H1 (cell line): ENCODE data around the gene CPA4. TPM values are rescaled to one million over a fixed set of nuclear protein-coding genes. Genes with fewer than 3 reads are reported as not detected.

ENCODE experiments used
- ATF3 ChIP-seq: IDR thresholded peaks from 2 replicates; pipeline ENCODE4 v1.6.1; 2011; ENCODE audit warnings: low read depth, mild to moderate bottlenecking, low read length; ENCODE audit not compliant: insufficient read depth
- CBX8 ChIP-seq: fragments of 300-800, 300-1000 bp; sonication (generic); IDR thresholded peaks from 2 replicates; pipeline ENCODE4 v1.7.1; 2016; ENCODE audit warnings: low read depth, low read length, borderline replicate concordance
- JUND ChIP-seq: IDR thresholded peaks from 2 replicates; pipeline ENCODE4 v1.6.1; 2011; ENCODE audit warnings: mild to moderate bottlenecking, improper control_type of control experiment, low read length
- NRF1 ChIP-seq: IDR thresholded peaks from 2 replicates; pipeline ENCODE4 v1.6.1; 2011; ENCODE audit warnings: mild to moderate bottlenecking, low read depth, low read length, improper control_type of control experiment
- polyA plus RNA-seq, 7 experiments: library from polyadenylated mRNA; depleted of rRNA in 3 of 7; stranded (reverse) in 5 of 7; unstranded in 2 of 7; fragments of >200 nt in 5 of 7; fragments of 200-250 nt in 2 of 7; gene quantifications; 1 replicate in 5 of 7; 2 replicates in 1 of 7; 4 replicates in 1 of 7; pipeline versions ENCODE4 v1.2.1 to v1.2.3, GENCODE V29; 2011 to 2013; ENCODE audit warnings: missing spikeins in 2 of 7, mixed read lengths in 2 of 7
- total RNA-seq: library from RNA; stranded (reverse); fragmentation: NEBNext Ultra II Directional; extraction: Animal tissue kit (Norgen Biotek cat#: 25700); gene quantifications from 2 replicates; pipeline ENCODE4 v1.2.1, GENCODE V29; 2021

The CPA4 gene
- total and polyA plus RNA-seq, 2 of the 8 experiments (the other 6 are each of a cell fraction or from before 2014, with no cell fraction given), result 0.03 TPM; not detected in 1

GRCh38 chr7:130338233-130338632 lies 45.3 kb downstream of the CPA4 start (continued):
- TF ChIP-seq JUND (no peak), CBX8 (no peak), NRF1 (no peak), ATF3 (no peak)
